Measurements from ENCODE around the gene SPTB. TPM values are rescaled to one million over a fixed set of nuclear protein-coding genes. Genes with fewer than 3 reads are reported as not detected.

The SPTB gene
- total and polyA plus RNA-seq, 9 of the 15 experiments (the other 6 are each of a cell fraction or from before 2014, with no cell fraction given) = 0.21 to 45.9 (median 11.7) TPM

DNA sequence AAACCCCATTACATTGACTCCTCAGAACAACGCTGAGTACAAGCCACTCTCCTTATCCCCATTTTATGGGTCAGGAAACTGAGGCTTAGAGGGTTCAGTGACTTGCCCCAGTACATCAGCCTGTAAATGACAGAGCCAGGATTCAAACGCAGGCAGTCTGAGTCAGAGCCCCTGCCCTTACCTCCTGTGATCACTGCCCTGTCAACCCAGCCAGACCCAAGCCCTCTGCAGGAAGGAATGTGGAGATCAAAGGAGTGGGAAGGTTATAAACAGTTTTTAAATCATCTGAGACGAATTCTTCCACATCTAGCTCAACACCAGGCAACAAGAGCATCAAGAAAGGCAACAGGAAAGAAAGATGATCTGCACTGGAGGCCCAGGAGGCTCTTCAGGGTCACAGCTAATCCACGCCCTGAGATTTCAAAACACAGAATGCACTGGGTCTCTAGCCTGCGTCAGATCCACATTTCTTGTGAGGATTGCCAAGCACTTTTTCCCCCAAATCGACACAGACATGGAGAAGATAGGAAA is 38.5 kb downstream of the SPTB start (continued):
- TF ChIP-seq, protein P1, sequence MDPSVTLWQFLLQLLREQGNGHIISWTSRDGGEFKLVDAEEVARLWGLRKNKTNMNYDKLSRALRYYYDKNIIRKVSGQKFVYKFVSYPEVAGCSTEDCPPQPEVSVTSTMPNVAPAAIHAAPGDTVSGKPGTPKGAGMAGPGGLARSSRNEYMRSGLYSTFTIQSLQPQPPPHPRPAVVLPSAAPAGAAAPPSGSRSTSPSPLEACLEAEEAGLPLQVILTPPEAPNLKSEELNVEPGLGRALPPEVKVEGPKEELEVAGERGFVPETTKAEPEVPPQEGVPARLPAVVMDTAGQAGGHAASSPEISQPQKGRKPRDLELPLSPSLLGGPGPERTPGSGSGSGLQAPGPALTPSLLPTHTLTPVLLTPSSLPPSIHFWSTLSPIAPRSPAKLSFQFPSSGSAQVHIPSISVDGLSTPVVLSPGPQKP (CRISPR knock-in tag; IDR thresholded peaks at IDR 0.05) = no peak
- TF ChIP-seq TCF7 (IDR thresholded peaks at IDR 0.05; ENCODE audit: borderline replicate concordance) (no peak), NFYB (IDR thresholded peaks at IDR 0.05; ENCODE audit: extremely low read depth, insufficient read length) (no peak), NR2C1 (IDR thresholded peaks at IDR 0.05) (no peak), NR2C1 (tag; IDR thresholded peaks at IDR 0.05) (no peak; the same call in 1 of the 2 replicates), SP2 (IDR thresholded peaks at IDR 0.05; ENCODE audit: extremely low read depth, low read depth, low read length, poor library complexity, severe bottlenecking) (no peak), SPI1 (IDR thresholded peaks at IDR 0.05; ENCODE audit: borderline replicate concordance, low read depth, low read length) (no peak), HDAC2 (IDR thresholded peaks at IDR 0.05) (peak; percentile 59; the same call in 1 of the 2 replicates), HDGF (IDR thresholded peaks at IDR 0.05) (0 out of 2 replicates have a peak, but pooled peaks have one; percentile 60)
- TF ChIP-seq, protein P2, sequence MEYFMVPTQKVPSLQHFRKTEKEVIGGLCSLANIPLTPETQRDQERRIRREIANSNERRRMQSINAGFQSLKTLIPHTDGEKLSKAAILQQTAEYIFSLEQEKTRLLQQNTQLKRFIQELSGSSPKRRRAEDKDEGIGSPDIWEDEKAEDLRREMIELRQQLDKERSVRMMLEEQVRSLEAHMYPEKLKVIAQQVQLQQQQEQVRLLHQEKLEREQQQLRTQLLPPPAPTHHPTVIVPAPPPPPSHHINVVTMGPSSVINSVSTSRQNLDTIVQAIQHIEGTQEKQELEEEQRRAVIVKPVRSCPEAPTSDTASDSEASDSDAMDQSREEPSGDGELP (CRISPR knock-in tag; IDR thresholded peaks at IDR 0.05; ENCODE audit: borderline replicate concordance) = no peak
- TF ChIP-seq, protein P3, sequence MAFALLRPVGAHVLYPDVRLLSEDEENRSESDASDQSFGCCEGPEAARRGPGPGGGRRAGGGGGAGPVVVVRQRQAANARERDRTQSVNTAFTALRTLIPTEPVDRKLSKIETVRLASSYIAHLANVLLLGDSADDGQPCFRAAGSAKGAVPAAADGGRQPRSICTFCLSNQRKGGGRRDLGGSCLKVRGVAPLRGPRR (CRISPR knock-in tag; IDR thresholded peaks at IDR 0.05) = no peak
- TF ChIP-seq, protein P4, sequence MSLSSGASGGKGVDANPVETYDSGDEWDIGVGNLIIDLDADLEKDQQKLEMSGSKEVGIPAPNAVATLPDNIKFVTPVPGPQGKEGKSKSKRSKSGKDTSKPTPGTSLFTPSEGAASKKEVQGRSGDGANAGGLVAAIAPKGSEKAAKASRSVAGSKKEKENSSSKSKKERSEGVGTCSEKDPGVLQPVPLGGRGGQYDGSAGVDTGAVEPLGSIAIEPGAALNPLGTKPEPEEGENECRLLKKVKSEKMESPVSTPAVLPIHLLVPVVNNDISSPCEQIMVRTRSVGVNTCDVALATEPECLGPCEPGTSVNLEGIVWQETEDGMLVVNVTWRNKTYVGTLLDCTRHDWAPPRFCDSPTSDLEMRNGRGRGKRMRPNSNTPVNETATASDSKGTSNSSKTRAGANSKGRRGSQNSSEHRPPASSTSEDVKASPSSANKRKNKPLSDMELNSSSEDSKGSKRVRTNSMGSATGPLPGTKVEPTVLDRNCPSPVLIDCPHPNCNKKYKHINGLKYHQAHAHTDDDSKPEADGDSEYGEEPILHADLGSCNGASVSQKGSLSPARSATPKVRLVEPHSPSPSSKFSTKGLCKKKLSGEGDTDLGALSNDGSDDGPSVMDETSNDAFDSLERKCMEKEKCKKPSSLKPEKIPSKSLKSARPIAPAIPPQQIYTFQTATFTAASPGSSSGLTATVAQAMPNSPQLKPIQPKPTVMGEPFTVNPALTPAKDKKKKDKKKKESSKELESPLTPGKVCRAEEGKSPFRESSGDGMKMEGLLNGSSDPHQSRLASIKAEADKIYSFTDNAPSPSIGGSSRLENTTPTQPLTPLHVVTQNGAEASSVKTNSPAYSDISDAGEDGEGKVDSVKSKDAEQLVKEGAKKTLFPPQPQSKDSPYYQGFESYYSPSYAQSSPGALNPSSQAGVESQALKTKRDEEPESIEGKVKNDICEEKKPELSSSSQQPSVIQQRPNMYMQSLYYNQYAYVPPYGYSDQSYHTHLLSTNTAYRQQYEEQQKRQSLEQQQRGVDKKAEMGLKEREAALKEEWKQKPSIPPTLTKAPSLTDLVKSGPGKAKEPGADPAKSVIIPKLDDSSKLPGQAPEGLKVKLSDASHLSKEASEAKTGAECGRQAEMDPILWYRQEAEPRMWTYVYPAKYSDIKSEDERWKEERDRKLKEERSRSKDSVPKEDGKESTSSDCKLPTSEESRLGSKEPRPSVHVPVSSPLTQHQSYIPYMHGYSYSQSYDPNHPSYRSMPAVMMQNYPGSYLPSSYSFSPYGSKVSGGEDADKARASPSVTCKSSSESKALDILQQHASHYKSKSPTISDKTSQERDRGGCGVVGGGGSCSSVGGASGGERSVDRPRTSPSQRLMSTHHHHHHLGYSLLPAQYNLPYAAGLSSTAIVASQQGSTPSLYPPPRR (CRISPR knock-in tag; IDR thresholded peaks at IDR 0.05; ENCODE audit: borderline replicate concordance) = no peak
- TF ChIP-seq, protein P5, sequence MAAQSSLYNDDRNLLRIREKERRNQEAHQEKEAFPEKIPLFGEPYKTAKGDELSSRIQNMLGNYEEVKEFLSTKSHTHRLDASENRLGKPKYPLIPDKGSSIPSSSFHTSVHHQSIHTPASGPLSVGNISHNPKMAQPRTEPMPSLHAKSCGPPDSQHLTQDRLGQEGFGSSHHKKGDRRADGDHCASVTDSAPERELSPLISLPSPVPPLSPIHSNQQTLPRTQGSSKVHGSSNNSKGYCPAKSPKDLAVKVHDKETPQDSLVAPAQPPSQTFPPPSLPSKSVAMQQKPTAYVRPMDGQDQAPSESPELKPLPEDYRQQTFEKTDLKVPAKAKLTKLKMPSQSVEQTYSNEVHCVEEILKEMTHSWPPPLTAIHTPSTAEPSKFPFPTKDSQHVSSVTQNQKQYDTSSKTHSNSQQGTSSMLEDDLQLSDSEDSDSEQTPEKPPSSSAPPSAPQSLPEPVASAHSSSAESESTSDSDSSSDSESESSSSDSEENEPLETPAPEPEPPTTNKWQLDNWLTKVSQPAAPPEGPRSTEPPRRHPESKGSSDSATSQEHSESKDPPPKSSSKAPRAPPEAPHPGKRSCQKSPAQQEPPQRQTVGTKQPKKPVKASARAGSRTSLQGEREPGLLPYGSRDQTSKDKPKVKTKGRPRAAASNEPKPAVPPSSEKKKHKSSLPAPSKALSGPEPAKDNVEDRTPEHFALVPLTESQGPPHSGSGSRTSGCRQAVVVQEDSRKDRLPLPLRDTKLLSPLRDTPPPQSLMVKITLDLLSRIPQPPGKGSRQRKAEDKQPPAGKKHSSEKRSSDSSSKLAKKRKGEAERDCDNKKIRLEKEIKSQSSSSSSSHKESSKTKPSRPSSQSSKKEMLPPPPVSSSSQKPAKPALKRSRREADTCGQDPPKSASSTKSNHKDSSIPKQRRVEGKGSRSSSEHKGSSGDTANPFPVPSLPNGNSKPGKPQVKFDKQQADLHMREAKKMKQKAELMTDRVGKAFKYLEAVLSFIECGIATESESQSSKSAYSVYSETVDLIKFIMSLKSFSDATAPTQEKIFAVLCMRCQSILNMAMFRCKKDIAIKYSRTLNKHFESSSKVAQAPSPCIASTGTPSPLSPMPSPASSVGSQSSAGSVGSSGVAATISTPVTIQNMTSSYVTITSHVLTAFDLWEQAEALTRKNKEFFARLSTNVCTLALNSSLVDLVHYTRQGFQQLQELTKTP (IDR thresholded peaks at IDR 0.05; ENCODE audit: low read depth in 1 of 2, partially characterized antibody in 2 of 2) = no peak

Data from K562 (cell line).